SK-N-SH (cell line): ENCODE data around the gene SLC36A2. TPM values are rescaled to one million over a fixed set of nuclear protein-coding genes. Genes with fewer than 3 reads are reported as not detected.

Experiments
- CTCF ChIA-PET: fragments of 300-600, 350-600 bp; formaldehyde crosslinking; extraction: SDS; loops from one replicate; lab custom pipeline; 2021; lab: Yijun Ruan, JAX
- POLR2A ChIA-PET: fragments of 350-600 bp; sonication (Branson Sonifier 250); formaldehyde crosslinking; extraction: SDS; loops from one replicate; lab custom pipeline; 2020; ENCODE audit warnings: antibody characterized with exemption, inconsistent platforms; lab: Yijun Ruan, JAX
- DNase-seq: peaks from one replicate; pipeline ENCODE4 v3.0.0; 2012
- H2AFZ ChIP-seq: fragments of 200-600 bp; sonication (generic); 2 replicates; pipeline ENCODE4 v1.8.1; 2016; ENCODE audit warnings: antibody characterized with exemption, mild to moderate bottlenecking, low read depth
- H3F3A ChIP-seq: fragments of 200-600 bp; sonication (generic); replicated peaks from 2 replicates; pipeline ENCODE3; 2016; ENCODE audit warnings: antibody characterized with exemption, mild to moderate bottlenecking; ENCODE audit not compliant: insufficient read depth
- H3K27ac ChIP-seq, 2 experiments: fragments of 200-500 bp in 1 of 2; fragments of 200-600 bp in 1 of 2; sonication (Bioruptor generic) in 1 of 2; sonication (generic), shearing (Covaris generic) in 1 of 2; 2 replicates each; pipeline versions ENCODE4 v1.5.1 to v1.6.1; 2014 to 2016; ENCODE audit warnings: low read depth in 2 of 2, inconsistent platforms in 1 of 2, low read length in 1 of 2, mild to moderate bottlenecking in 1 of 2, mixed read lengths in 1 of 2
- H3K27me3 ChIP-seq: fragments of 200-600 bp; sonication (generic), shearing (Covaris generic); 2 replicates; pipeline ENCODE4 v1.6.1; 2016; ENCODE audit warnings: mixed run types; ENCODE audit not compliant: insufficient read depth
- H3K36me3 ChIP-seq, 2 experiments: fragments of 200-500 bp in 1 of 2; fragments of 200-600 bp in 1 of 2; sonication (Bioruptor generic) in 1 of 2; sonication (generic) in 1 of 2; replicated peaks in 1 of 2; 2 replicates each; pipeline versions ENCODE3 to v1.5.1; 2014 to 2016; ENCODE audit warnings: low read length in 1 of 2, mild to moderate bottlenecking in 1 of 2; ENCODE audit not compliant: insufficient read depth in 2 of 2, control insufficient read depth in 1 of 2
- H3K4me1 ChIP-seq, 2 experiments: fragments of 200-500 bp in 1 of 2; fragments of 200-600 bp in 1 of 2; sonication (Bioruptor generic) in 1 of 2; sonication (generic), shearing (Covaris generic) in 1 of 2; 2 replicates each; pipeline versions ENCODE4 v1.5.1 to v1.6.1; 2014 to 2016; ENCODE audit warnings: low read depth in 1 of 2, low read length in 1 of 2, mixed run types in 1 of 2; ENCODE audit not compliant: insufficient read depth in 2 of 2, control insufficient read depth in 1 of 2
- H3K4me2 ChIP-seq: fragments of 200-600 bp; sonication (generic), shearing (Covaris generic); 2 replicates; pipeline ENCODE4 v1.6.1; 2017; ENCODE audit warnings: mixed run types
- H3K4me3 ChIP-seq, 2 experiments: fragments of 200-500 bp in 1 of 2; fragments of 200-600 bp in 1 of 2; sonication (Bioruptor generic) in 1 of 2; sonication (generic), shearing (Covaris generic) in 1 of 2; 2 replicates each; pipeline versions ENCODE4 v1.5.1 to v1.8.1; 2014 to 2016; ENCODE audit warnings: low read depth in 2 of 2, inconsistent platforms in 1 of 2, low read length in 1 of 2, mild to moderate bottlenecking in 1 of 2, mixed read lengths in 1 of 2, moderate library complexity in 1 of 2
- H3K79me2 ChIP-seq: fragments of 200-600 bp; sonication (generic); 2 replicates; pipeline ENCODE4 v1.8.1; 2017; ENCODE audit warnings: mild to moderate bottlenecking; ENCODE audit not compliant: insufficient read depth
- H3K9ac ChIP-seq: fragments of 200-600 bp; sonication (generic); 2 replicates; pipeline ENCODE4 v1.6.1; 2017; ENCODE audit warnings: mixed run types
- H3K9me2 ChIP-seq: fragments of 200-600 bp; sonication (generic); 2 replicates; pipeline ENCODE4 v1.6.1; 2017; ENCODE audit warnings: mixed run types
- H3K9me3 ChIP-seq: fragments of 200-600 bp; sonication (generic); 2 replicates; pipeline ENCODE4 v1.6.1; 2017; ENCODE audit warnings: mixed run types, mild to moderate bottlenecking, moderate library complexity
- H4K20me1 ChIP-seq: fragments of 200-600 bp; sonication (generic); 2 replicates; pipeline ENCODE4 v1.6.1; 2017; ENCODE audit warnings: mild to moderate bottlenecking, mixed run types; ENCODE audit not compliant: insufficient read depth
- EP300 ChIP-seq, 2 experiments: IDR thresholded peaks; 2 replicates each; pipeline versions ENCODE4 v1.4.0 to v1.6.1; 2012; ENCODE audit warnings: borderline replicate concordance in 1 of 2, low read depth in 1 of 2, low read length in 1 of 2
- EZH2phosphoT487 ChIP-seq: fragments of 200-600 bp; sonication (generic); IDR thresholded peaks from 2 replicates; pipeline ENCODE4 v1.6.1; 2017; ENCODE audit warnings: low read depth, mixed run types, mild to moderate bottlenecking, antibody characterized with exemption, moderate library complexity, borderline replicate concordance
- FOSL2 ChIP-seq: IDR thresholded peaks from 2 replicates; pipeline ENCODE4 v1.4.0; 2012; ENCODE audit warnings: low read depth, mild to moderate bottlenecking, moderate library complexity, borderline replicate concordance
- FOXM1 ChIP-seq: IDR thresholded peaks from 2 replicates; pipeline ENCODE4 v1.4.0; 2012; ENCODE audit warnings: low read depth, mild to moderate bottlenecking
- GATA2 ChIP-seq: sonication (generic); formaldehyde crosslinking; IDR thresholded peaks from 2 replicates; pipeline ENCODE4 v1.5.0; 2020; ENCODE audit warnings: mild to moderate bottlenecking, missing genetic modification reagents
- IRF3 ChIP-seq: fragments of 150-350 bp; IDR thresholded peaks from 2 replicates; pipeline ENCODE4 v1.6.1; 2016; ENCODE audit warnings: mild to moderate bottlenecking, low read depth, low read length
- JUND ChIP-seq: IDR thresholded peaks from 2 replicates; pipeline ENCODE4 v1.4.0; 2012
- NFIC ChIP-seq: IDR thresholded peaks from 2 replicates; pipeline ENCODE4 v1.4.0; 2012; ENCODE audit warnings: borderline replicate concordance
- NRF1 ChIP-seq: IDR thresholded peaks from 2 replicates; pipeline ENCODE4 v1.6.1; 2012; ENCODE audit warnings: low read depth, mild to moderate bottlenecking, low read length
- PBX3 ChIP-seq: IDR thresholded peaks from 2 replicates; pipeline ENCODE4; 2012
- POLR2AphosphoS5 ChIP-seq: IDR thresholded peaks from 2 replicates; pipeline ENCODE4 v1.6.1; 2012; ENCODE audit warnings: low read depth, low read length
- RAD21 ChIP-seq: IDR thresholded peaks from 2 replicates; pipeline ENCODE4 v1.6.1; 2012; ENCODE audit warnings: mild to moderate bottlenecking, low read length
- REST ChIP-seq: IDR thresholded peaks from 2 replicates; pipeline ENCODE4 v1.6.1; 2012; ENCODE audit warnings: mild to moderate bottlenecking, low read depth, low read length, moderate library complexity
- TAF1 ChIP-seq: IDR thresholded peaks from 2 replicates; pipeline ENCODE4 v1.6.1; 2012; ENCODE audit warnings: low read depth, mild to moderate bottlenecking, low read length, moderate library complexity, borderline replicate concordance
- TEAD4 ChIP-seq: IDR thresholded peaks from 2 replicates; pipeline ENCODE4 v1.4.0; 2012; ENCODE audit warnings: mild to moderate bottlenecking, borderline replicate concordance; ENCODE audit not compliant: insufficient read depth
- USF2 ChIP-seq: fragments of 150-350 bp; IDR thresholded peaks from 2 replicates; pipeline ENCODE4 v1.6.1; 2017; ENCODE audit warnings: antibody characterized with exemption, low read length, low read depth, borderline replicate concordance
- YY1 ChIP-seq: IDR thresholded peaks from 2 replicates; pipeline ENCODE4 v1.4.0; 2012; ENCODE audit warnings: low read depth, mild to moderate bottlenecking
- ZBTB33 ChIP-seq: IDR thresholded peaks from 2 replicates; pipeline ENCODE4 v1.4.0; 2012; ENCODE audit warnings: low read depth, borderline replicate concordance
- WGBS: methylation state at CpG from one replicate; pipeline ENCODE4 v1.1.6; 2017; ENCODE audit warnings: low lambda C conversion rate; 5-methylcytosine and 5-hydroxymethylcytosine counted together
- polyA plus RNA-seq, 3 experiments: library from polyadenylated mRNA; depleted of rRNA; stranded (reverse); fragments of >200 nt; gene quantifications; 2 replicates each; pipeline ENCODE4 v1.2.3, GENCODE V29; 2012

SLC36A2 gene
- polyA plus RNA-seq, 1 of the 3 experiments (the other 2 are of a cell fraction), result not detected

- TF ChIP-seq JUND, result no peak
- no peak for TF ChIP-seq EZH2phosphoT487
- TF ChIP-seq ZBTB33, result no peak
- TF ChIP-seq EP300 (IDR thresholded peaks at IDR 0.05; ENCODE audit: borderline replicate concordance in 1 of 2, low read depth in 1 of 2, low read length in 1 of 2), result no peak
- no peak for TF ChIP-seq NFIC
- no peak for TF ChIP-seq TAF1
- no peak for TF ChIP-seq FOXM1
- no peak for TF ChIP-seq GATA2 (CRISPR knock-in tag)
- no peak for TF ChIP-seq TEAD4
- no peak for TF ChIP-seq RAD21
- TF ChIP-seq IRF3, result no peak
- no peak for TF ChIP-seq YY1
- no peak for TF ChIP-seq POLR2AphosphoS5
- no peak overlapping the region for H3K27ac ChIP-seq
These were observed 2.1 kb downstream of the SLC36A2 start for GRCh38 chr5:151345187-151345807.

GRCh38 chr5:151344088-151344487, 3.3 kb downstream of the SLC36A2 start:
- Histone ChIP-seq H3K27me3 (no peaks in the 10 kb centered on the region; the same call in 1 of the 2 replicates), H3K4me3 (no peak overlapping the region), H3K36me3 (no peaks in the 10 kb centered on the region), H2AFZ (no peak overlapping the region), H3K27ac (no peak overlapping the region), H3K4me2 (no peak overlapping the region), H3K79me2 (no peaks in the 10 kb centered on the region), H3K4me1 (no peaks in the 10 kb centered on the region), H3F3A (no peaks in the 10 kb centered on the region), H3K9ac (no peak overlapping the region), H3K9me3 (no peaks in the 10 kb centered on the region), H3K9me2 (no peaks in the 10 kb centered on the region), H4K20me1 (no peaks in the 10 kb centered on the region)
- no peak for DNase-seq
- ChIA-PET POLR2A (no interaction called here), CTCF (no interaction called here)
- WGBS, result 28% methylated on average over 7 of the region's 7 CpGs
- TF ChIP-seq TAF1 (no peak), PBX3 (no peak), YY1 (no peak), NFIC (no peak), NRF1 (no peak), FOXM1 (no peak), FOSL2 (no peak), TEAD4 (no peak), REST (no peak), USF2 (no peak)

More at GRCh38 chr5:151345187-151345807, 2.1 kb downstream of the SLC36A2 start:
- no peak for DNase-seq
- Histone ChIP-seq H4K20me1 (no peaks in the 10 kb centered on the region), H3K4me3 (no peak overlapping the region), H3K4me2 (no peak overlapping the region), H2AFZ (no peak overlapping the region), H3K9ac (no peak overlapping the region), H3K9me3 (no peaks in the 10 kb centered on the region), H3K4me1 (no peaks in the 10 kb centered on the region), H3K36me3 (no peaks in the 10 kb centered on the region), H3F3A (no peaks in the 10 kb centered on the region), H3K27me3 (no peaks in the 10 kb centered on the region; the same call in 1 of the 2 replicates), H3K9me2 (no peaks in the 10 kb centered on the region), H3K79me2 (no peaks in the 10 kb centered on the region)
- ChIA-PET POLR2A (no interaction called here), CTCF (no interaction called here)
- 31% methylated on average over 11 of the region's 11 CpGs for WGBS
